Activated naive CD4-positive, alpha-beta T cell treated with anti-CD3 and anti-CD28 coated beads for 36 hours (primary cell): Measurements from ENCODE around the gene ERGIC3. TPM values are rescaled to one million over a fixed set of nuclear protein-coding genes. Genes with fewer than 3 reads are reported as not detected.

ENCODE experiments used
- CTCF ChIA-PET: fragments of 350-600 bp; sonication (Branson Sonifier 250); formaldehyde crosslinking; loops from one replicate; lab custom pipeline; 2021; ENCODE audit warnings: antibody characterized with exemption; lab: Charles Lee
- DNase-seq: peaks from one replicate; pipeline ENCODE4 v3.0.0-alpha.2; 2020
- H3K27ac Mint-ChIP-seq: one replicate; pipeline ENCODE4 v1.8.0; 2021; ENCODE audit warnings: mild to moderate bottlenecking, mixed read lengths
- H3K27me3 Mint-ChIP-seq: one replicate; pipeline ENCODE4 v1.8.0; 2021; ENCODE audit warnings: low read depth, mixed read lengths
- H3K36me3 Mint-ChIP-seq: one replicate; pipeline ENCODE4 v1.8.0; 2021; ENCODE audit warnings: low read depth, mixed read lengths
- H3K4me1 Mint-ChIP-seq: one replicate; pipeline ENCODE4 v1.8.0; 2021; ENCODE audit warnings: low read depth, mixed read lengths
- H3K4me3 Mint-ChIP-seq: one replicate; pipeline ENCODE4 v1.8.0; 2021; ENCODE audit warnings: mild to moderate bottlenecking, moderate library complexity, mixed read lengths
- H3K9me3 Mint-ChIP-seq: one replicate; pipeline ENCODE4 v1.8.0; 2021; ENCODE audit warnings: mixed read lengths
- intact Hi-C: fragments of 100-400 bp; cut with micrococcal nuclease; formaldehyde crosslinking; loops from one replicate; pipeline ENCODE4 v1.15.1; 2023
- total RNA-seq, 2 experiments: library from RNA; stranded (reverse); gene quantifications; one replicate each; pipeline ENCODE4 v1.2.3, GENCODE V29; 2021

The ERGIC3 gene
- total RNA-seq, 2 experiments from 2014 or later, result 107 to 113 TPM

DNA sequence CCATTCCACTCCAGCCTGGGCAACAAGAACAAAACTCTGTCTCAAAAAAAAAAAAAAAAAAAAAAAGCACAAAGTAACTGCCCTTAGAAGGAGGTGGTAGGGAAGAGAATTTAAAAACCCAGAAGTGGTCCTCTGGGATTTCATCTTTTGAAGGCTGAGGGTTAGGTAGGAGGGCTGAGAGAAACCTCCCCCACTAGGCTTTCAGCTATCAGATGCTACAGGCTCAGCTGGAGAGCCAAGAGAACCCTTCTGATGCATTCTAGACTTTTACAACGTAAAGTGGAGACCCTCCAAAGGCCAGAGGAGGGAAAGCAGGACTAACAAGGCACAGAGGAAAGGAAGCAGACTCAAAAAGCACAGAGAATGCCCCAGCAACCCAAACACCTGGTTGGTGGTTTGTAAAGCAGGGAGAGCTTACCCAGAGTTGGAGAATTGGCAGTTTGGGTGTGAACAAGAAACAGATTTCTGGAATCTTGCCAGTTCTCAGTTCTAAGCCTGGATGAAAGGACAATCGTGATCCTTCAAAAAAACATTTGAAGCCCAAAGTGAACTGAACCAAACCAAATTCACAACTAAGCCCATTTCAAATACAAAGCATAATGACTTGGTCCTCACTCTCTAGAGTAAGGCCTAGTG is 50.6 kb downstream of the ERGIC3 start:
- H3K4me1 Mint-ChIP-seq, result no peaks in the 10 kb centered on the region
- no peaks in the 10 kb centered on the region for H3K36me3 Mint-ChIP-seq
- no peak overlapping the region for H3K4me3 Mint-ChIP-seq
- intact Hi-C loops, result no loop called here
- CTCF ChIA-PET, result interaction anchor here (0.6 kb wide), 1 partner anchor 899 kb away, joined by 3 read pairs; no protein-coding TSS in a partner anchor
- H3K9me3 Mint-ChIP-seq, result no peaks in the 10 kb centered on the region
- no peak overlapping the region for H3K27ac Mint-ChIP-seq
- no peak for DNase-seq
- no peaks in the 10 kb centered on the region for H3K27me3 Mint-ChIP-seq

DNA sequence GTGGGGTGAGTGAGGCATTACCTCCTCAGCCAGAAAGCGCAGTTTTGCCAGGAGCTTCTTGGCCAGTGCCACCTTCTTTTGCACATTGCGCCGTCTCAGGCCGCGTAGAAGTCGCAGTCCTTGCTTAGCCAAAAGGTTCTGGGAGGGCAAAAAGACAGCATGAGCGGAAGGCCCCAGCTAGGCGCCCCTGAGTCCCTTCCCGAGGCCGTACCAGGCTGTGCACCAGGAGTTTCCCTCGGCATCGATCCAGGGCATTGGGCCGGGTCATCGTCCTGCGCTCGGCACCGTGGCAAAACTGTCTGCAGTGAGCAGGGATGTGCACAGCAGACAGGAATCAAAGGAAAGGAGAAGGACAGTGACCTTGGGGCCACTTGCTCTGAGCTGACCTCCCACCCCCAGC is 53.6 kb downstream of the ERGIC3 start:
- no peak overlapping the region for H3K4me3 Mint-ChIP-seq
- DNase-seq, result no peak
- H3K36me3 Mint-ChIP-seq, result no peaks in the 10 kb centered on the region
- H3K27me3 Mint-ChIP-seq, result no peaks in the 10 kb centered on the region
- H3K9me3 Mint-ChIP-seq, result no peaks in the 10 kb centered on the region
- H3K4me1 Mint-ChIP-seq, result no peaks in the 10 kb centered on the region
- intact Hi-C loops, result no loop called here
- CTCF ChIA-PET, result interaction anchor here (0.5 to 1.5 kb wide), 2 partner anchors 21 to 51 kb away, joined by 3 to 5 read pairs; no protein-coding TSS in a partner anchor
- H3K27ac Mint-ChIP-seq, result no peak overlapping the region

DNA sequence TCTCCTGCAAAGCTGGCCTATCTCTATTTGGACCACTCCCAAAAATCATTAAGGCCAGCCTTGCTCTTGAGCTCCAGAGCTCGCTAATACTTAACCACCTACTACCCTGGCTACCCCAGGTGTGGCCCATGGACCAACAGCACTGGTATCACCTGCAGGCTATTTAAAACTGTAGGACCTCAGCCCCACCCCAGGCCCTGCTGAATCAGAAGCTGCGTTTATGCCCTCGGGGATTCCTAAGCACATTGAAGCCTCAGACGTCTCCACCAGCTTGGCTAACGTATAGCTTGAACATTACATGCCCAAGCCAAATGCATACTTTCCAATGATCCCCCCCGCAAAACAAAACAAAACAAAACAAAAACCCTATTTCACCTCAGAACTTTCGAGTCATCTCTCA is 54.0 kb downstream of the ERGIC3 start:
- peaks cover 4% of the 10 kb centered on the region for H3K27me3 Mint-ChIP-seq
- CTCF ChIA-PET, result interaction anchor here (1.5 kb wide), 1 partner anchor 21 kb away, joined by 5 read pairs; no protein-coding TSS in a partner anchor
- no peaks in the 10 kb centered on the region for H3K36me3 Mint-ChIP-seq
- H3K4me1 Mint-ChIP-seq, result peaks cover 2% of the 10 kb centered on the region
- intact Hi-C loops, result no loop called here
- no peak overlapping the region for H3K27ac Mint-ChIP-seq
- DNase-seq, result no peak
- no peaks in the 10 kb centered on the region for H3K9me3 Mint-ChIP-seq
- no peak overlapping the region for H3K4me3 Mint-ChIP-seq

DNA sequence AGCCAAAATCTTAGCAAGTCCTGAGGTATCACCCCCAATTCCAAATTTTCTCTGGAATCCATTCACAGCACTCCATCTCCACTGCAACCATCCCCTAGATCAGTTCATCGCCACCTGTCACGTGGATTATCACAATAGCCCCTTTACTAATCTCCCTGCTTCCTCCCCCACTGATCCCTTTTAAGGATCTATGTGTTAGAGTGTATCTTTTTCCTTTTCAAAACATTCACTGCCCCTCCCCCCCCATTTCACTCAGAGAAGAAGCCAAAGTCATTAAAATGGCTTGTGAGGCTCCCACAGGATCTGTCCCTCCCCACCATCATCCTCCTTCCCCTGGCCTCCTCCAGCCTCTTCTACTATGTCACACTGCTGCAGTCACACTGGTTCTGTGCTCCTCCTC is 55.3 kb downstream of the ERGIC3 start:
- no peak overlapping the region for H3K27ac Mint-ChIP-seq
- H3K36me3 Mint-ChIP-seq, result no peaks in the 10 kb centered on the region
- intact Hi-C loops, result no loop called here
- no peaks in the 10 kb centered on the region for H3K9me3 Mint-ChIP-seq
- H3K4me1 Mint-ChIP-seq, result peaks cover 7% of the 10 kb centered on the region
- CTCF ChIA-PET, result interaction anchor here (0.6 to 1.5 kb wide), 2 partner anchors 20 to 170 kb away, joined by 3 to 5 read pairs; no protein-coding TSS in a partner anchor
- no peak for DNase-seq
- H3K27me3 Mint-ChIP-seq, result peaks cover 11% of the 10 kb centered on the region
- no peak overlapping the region for H3K4me3 Mint-ChIP-seq

DNA sequence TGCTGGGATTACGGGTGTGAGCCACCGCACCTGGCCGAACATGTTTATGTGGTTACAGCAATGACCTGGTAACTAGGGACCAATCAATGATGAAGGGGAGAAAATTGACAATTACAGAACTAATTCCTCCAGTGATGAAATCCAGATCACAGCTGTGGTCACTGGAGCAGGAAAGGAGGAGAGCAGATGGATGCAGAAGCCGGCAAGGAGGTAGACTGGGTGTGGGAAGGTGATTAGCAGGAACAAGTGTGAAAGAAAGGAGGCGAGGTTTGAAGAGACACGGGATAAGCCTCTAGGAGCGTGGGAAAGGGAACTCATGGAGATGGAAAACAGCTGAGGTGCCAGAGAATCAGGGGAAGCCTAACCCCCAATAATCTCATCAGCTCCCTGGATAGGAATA is 56.6 kb downstream of the ERGIC3 start:
- CTCF ChIA-PET, result no interaction called here
- H3K27me3 Mint-ChIP-seq, result peaks cover 13% of the 10 kb centered on the region
- H3K36me3 Mint-ChIP-seq, result no peaks in the 10 kb centered on the region

DNA sequence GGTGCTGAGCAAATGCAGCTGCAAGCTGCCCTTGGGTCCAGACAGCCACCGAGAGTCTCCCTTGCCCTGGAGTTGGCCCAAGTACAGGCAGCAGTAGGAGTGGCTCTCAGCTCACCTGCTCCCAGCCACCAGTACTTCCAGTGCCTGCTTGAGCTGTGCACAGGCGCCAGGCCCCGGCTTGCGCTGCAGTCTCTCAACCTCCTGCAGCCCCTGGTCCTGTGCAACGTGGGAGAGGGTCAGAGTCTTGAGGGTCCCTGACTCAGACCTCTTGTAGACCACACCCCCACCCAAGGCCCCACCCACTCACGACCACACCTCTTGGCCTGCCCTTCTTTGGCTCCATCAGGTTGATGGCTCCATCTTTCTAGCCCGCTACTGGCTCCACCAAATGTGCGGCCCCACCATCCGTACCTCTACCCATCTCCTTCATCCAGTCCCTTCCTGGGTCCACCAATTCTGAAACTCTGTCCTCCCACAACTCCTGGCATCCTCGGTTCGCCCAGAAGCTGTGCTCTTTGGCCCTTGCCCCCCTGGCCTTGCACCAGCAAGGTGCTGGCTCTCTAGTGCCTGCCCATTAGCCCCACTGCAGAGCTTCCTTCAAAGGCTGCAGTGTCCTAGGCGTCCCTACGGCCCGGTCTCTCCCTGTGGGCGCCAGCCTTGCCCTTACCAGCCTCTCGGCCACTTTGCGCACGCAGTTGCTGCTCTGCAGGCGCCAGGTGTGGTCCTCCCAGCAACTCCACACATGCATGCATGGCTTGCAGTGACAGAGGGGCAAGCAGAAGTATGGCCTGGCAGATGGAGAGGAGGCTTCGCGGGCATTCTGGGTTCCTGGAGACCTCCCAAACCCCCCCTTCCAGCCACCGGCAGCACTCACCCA is 57.3 kb downstream of the ERGIC3 start:
- H3K27me3 Mint-ChIP-seq, result peaks cover 13% of the 10 kb centered on the region
- intact Hi-C loops, result no loop called here
- H3K4me3 Mint-ChIP-seq, result no peak overlapping the region
- no peaks in the 10 kb centered on the region for H3K36me3 Mint-ChIP-seq
- no peak for DNase-seq
- CTCF ChIA-PET, result no interaction called here
- no peak overlapping the region for H3K27ac Mint-ChIP-seq
- no peaks in the 10 kb centered on the region for H3K9me3 Mint-ChIP-seq
- H3K4me1 Mint-ChIP-seq, result peaks cover 7% of the 10 kb centered on the region

More for the DNA sequence above, 56.6 kb downstream of the ERGIC3 start:
- no peak for DNase-seq
- Mint-ChIP-seq H3K9me3 (no peaks in the 10 kb centered on the region), H3K4me3 (no peak overlapping the region), H3K27ac (no peak overlapping the region), H3K4me1 (peaks cover 7% of the 10 kb centered on the region)
- intact Hi-C loops, result no loop called here

DNA sequence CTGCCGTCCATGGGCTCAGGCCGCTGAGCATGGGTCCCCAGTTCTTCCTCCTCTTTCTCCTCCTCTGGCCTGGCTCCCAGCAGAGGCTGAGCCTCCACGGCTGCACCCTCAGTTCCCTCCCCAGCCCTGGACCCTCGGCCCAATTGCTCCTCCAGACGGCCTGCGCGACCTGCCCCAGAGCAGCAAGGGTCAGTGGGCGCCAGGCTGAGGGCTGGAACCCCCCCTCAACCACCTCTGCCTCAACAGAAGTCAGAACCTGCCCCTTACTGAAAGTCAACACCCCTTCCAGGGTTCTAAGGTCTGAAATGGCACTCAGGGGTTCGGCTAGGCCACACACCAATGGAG is 57.9 kb downstream of the ERGIC3 start:
- peaks cover 7% of the 10 kb centered on the region for H3K4me1 Mint-ChIP-seq
- no peaks in the 10 kb centered on the region for H3K36me3 Mint-ChIP-seq
- no peak overlapping the region for H3K27ac Mint-ChIP-seq
- CTCF ChIA-PET, result interaction anchor here (1.8 kb wide), 1 partner anchor 17 kb away, joined by 5 read pairs; no protein-coding TSS in a partner anchor
- H3K27me3 Mint-ChIP-seq, result peaks cover 13% of the 10 kb centered on the region
- no peak overlapping the region for H3K4me3 Mint-ChIP-seq
- H3K9me3 Mint-ChIP-seq, result no peaks in the 10 kb centered on the region
- DNase-seq, result no peak
- intact Hi-C loops, result loop anchor here (5.0 kb wide), 2 partner anchors 143 to 353 kb away; partner anchors contain the start of genes RBM39 and SCAND1

DNA sequence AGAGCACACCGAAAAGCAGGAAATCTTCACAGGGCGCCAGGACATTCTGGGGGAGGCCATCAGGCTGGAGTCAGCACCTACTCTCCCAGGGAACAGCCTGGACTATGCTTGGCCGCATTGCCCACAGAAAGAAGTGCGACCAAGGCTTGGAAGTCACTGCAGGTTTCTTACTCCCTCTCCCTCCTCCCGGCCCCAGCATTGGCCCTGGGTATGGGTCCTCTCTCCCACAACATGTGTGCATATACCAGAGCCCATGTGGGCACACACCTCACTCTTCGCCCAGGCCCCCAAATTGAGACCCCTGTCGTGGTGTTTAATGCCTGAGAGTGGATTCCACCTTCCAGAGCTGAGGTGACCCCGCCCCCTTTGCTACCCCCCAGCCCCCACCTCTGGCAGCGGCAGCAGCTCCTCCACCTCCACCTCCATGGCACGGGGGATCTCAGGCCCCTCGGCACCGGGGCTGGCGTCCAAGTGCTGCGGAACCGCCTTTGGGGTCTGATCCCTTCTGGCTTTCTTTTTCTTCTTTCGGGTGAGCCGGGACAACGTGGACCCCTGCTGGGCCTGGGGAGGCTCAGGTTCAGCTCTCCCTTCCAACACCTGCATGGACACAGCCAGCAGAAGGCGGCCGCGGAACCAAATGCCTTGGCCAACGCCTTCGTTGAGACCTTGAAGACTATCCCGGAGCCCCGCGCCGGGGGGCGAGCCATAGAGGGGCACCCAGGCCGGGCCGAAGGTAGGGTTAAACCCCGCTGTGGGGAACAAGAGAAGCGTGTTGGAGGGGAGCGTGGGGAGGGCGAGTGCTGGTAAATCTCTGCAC is 58.5 kb downstream of the ERGIC3 start:
- CTCF ChIA-PET, result interaction anchor here (0.5 to 1.8 kb wide), 11 partner anchors 9 to 393 kb away, joined by 3 to 9 read pairs (median 4); partner anchors contain the start of genes NFS1, ROMO1 and SCAND1
- peak overlapping the region; percentile 64 for H3K4me3 Mint-ChIP-seq
- H3K36me3 Mint-ChIP-seq, result no peaks in the 10 kb centered on the region
- H3K27ac Mint-ChIP-seq, result no peak overlapping the region
- peaks cover 7% of the 10 kb centered on the region for H3K4me1 Mint-ChIP-seq
- peaks cover 13% of the 10 kb centered on the region for H3K27me3 Mint-ChIP-seq
- no peak for DNase-seq
- intact Hi-C loops, result loop anchor here (5.0 kb wide), 2 partner anchors 142 to 352 kb away; partner anchors contain the start of genes RBM39 and SCAND1
- no peaks in the 10 kb centered on the region for H3K9me3 Mint-ChIP-seq

DNA sequence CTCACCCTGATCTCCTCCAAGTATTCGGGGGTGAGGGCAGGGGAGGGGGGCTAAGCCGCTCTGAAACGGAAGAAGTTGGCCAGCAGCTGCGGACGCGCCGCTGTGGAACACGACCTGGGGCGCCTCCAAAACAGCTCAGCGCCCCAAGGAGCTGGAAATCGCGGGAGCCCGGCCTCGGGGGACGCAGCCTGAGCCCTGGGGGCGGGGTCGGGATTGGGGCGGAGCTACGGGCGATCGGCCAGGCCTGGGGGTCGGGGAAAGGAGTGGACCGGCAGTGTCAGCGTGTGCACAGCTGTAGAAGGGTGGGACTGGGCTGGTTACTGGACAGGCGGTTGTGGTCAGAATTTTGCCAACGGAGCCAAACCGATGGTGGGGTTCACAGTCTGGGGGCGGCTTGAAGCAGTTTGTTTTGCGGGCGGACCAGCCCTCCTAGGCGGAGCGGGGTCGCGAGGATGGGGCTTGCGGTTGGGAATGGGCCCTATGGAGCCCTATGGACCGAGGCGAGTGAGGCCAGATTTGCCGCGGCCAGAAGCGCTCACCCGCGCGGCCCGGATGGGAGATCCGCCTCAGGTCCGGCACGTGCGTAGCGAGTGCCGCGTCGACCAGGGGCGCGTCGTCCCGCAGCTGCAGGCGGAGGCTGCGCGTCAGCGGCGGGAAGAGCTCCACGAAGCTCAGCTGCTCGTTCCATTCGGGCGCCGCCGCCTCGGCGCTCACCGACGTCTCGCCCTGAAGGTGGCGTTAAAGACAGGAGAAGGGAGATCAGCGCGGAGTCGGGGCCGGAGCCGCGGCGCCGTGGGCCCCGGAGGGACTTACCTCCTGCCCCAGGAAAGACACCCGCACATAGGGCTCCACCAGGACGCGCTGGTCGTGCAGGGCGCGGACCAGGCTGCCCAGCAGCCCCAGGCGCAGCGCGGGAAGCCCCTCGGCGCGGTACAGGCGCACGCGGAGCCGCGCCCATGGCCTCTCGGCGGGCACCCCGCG is 59.4 kb downstream of the ERGIC3 start:
- Mint-ChIP-seq H3K27me3 (peaks cover 13% of the 10 kb centered on the region), H3K36me3 (no peaks in the 10 kb centered on the region), H3K4me1 (peaks cover 7% of the 10 kb centered on the region), H3K27ac (no peak overlapping the region), H3K9me3 (no peaks in the 10 kb centered on the region), H3K4me3 (peak overlapping the region; percentile 64)
- DNase-seq, result peak; percentile 91
- intact Hi-C loops, result loop anchor here (1.0 to 5.0 kb wide), 7 partner anchors 15 to 351 kb away; partner anchors contain the start of genes NFS1, RBM39, ROMO1 and SCAND1
- CTCF ChIA-PET, result interaction anchor here (0.5 to 1.8 kb wide), 14 partner anchors 10 to 392 kb away, joined by 3 to 9 read pairs (median 4); partner anchors contain the start of genes NFS1, ROMO1 and SCAND1

DNA sequence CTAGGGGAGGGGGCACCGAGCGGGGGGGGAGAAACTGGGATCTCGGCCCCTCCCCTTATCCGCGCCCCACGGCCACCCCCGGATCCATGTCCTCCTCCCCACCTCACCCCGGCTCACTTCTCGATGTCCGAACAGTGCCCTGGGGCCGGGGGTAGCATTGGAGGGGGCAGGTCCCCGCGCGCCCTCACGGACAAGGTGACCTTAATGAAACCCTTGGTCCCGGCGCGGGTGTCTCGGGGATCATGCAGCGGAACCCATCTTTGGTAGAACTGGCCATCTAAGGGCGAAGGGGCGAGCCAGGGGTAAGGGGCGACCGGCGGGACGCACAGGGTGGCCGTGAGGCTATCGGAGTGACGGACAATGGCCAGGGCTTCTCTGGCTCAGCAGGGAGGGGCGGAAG is 60.1 kb downstream of the ERGIC3 start:
- intact Hi-C loops, result loop anchor here (1.0 to 5.0 kb wide), 7 partner anchors 14 to 350 kb away; partner anchors contain the start of genes NFS1, RBM39, ROMO1 and SCAND1
- peaks cover 13% of the 10 kb centered on the region for H3K27me3 Mint-ChIP-seq
- H3K36me3 Mint-ChIP-seq, result no peaks in the 10 kb centered on the region
- H3K27ac Mint-ChIP-seq, result no peak overlapping the region
- peaks cover 7% of the 10 kb centered on the region for H3K4me1 Mint-ChIP-seq
- DNase-seq, result no peak
- CTCF ChIA-PET, result interaction anchor here (0.9 to 1.7 kb wide), 6 partner anchors 17 to 391 kb away, joined by 3 to 8 read pairs (median 4); partner anchors contain the start of gene SCAND1
- H3K9me3 Mint-ChIP-seq, result no peaks in the 10 kb centered on the region
- no peak overlapping the region for H3K4me3 Mint-ChIP-seq
